Endothelial cell of umbilical vein (primary cell): ENCODE data around the gene USH1G. TPM values are rescaled to one million over a fixed set of nuclear protein-coding genes. Genes with fewer than 3 reads are reported as not detected.

Experiments used
- BruUV-seq: library from RNA; stranded (reverse); fragments of 400-500 nt; replicated peaks from 2 replicates; lab custom pipeline; 2021; lab: Mats Ljungman, UMichigan
- CTCF ChIA-PET: fragments of 300-600, 350-600 bp; sonication (Branson Sonifier 250); formaldehyde crosslinking; loops from one replicate; lab custom pipeline; 2021; ENCODE audit warnings: antibody characterized with exemption, inconsistent platforms; lab: Charles Lee
- POLR2A ChIA-PET: fragments of 300-600, 350-600 bp; sonication (Branson Sonifier 250); formaldehyde crosslinking; loops from one replicate; lab custom pipeline; 2021; ENCODE audit warnings: antibody characterized with exemption, inconsistent platforms; lab: Charles Lee
- DNase-seq: peaks from one replicate; pipeline ENCODE4 v3.0.0-alpha.2; 2011; ENCODE audit warnings: low read depth, low spot score
- FAIRE-seq: peaks from 2 replicates; lab custom pipeline; 2011; peaks lifted over from hg19 to GRCh38; lab: Jason Lieb, UNC
- H2AFZ ChIP-seq: 2 replicates; pipeline ENCODE4 v1.6.0; 2012; ENCODE audit warnings: low read depth, low read length, control low read depth, inconsistent platforms
- H3K27ac ChIP-seq: 2 replicates; pipeline ENCODE4 v1.5.1; 2011; ENCODE audit warnings: low read depth, mild to moderate bottlenecking, control low read depth, low read length, moderate library complexity; ENCODE audit not compliant: insufficient read depth
- H3K27me3 ChIP-seq, 2 experiments: 2 replicates each; pipeline versions ENCODE4 v1.6.0 to v1.6.1; 2011; ENCODE audit warnings: low read length in 2 of 2, mixed read lengths in 1 of 2; ENCODE audit not compliant: control insufficient read depth in 2 of 2, insufficient read depth in 2 of 2
- H3K36me3 ChIP-seq, 2 experiments: 2 replicates in 1 of 2; 3 replicates in 1 of 2; pipeline ENCODE4 v1.5.1; 2011; ENCODE audit warnings: low read length in 2 of 2, mild to moderate bottlenecking in 1 of 2, moderate library complexity in 1 of 2; ENCODE audit not compliant: control insufficient read depth in 2 of 2, insufficient read depth in 2 of 2; ENCODE audit errors: extremely low read depth in 1 of 2
- H3K4me1 ChIP-seq: 3 replicates; pipeline ENCODE4 v1.5.1; 2011; ENCODE audit warnings: mild to moderate bottlenecking, low read length; ENCODE audit not compliant: control insufficient read depth, insufficient read depth; ENCODE audit errors: extremely low read depth
- H3K4me2 ChIP-seq: 2 replicates; pipeline ENCODE4 v1.6.1; 2011; ENCODE audit warnings: low read length, control low read depth, mixed read lengths; ENCODE audit not compliant: insufficient read depth
- H3K4me3 ChIP-seq, 3 experiments: fragments of 200-600 bp in 1 of 3; sonication (generic), shearing (Covaris generic) in 1 of 3; replicated peaks in 1 of 3; 2 replicates each; pipeline ENCODE4 v1.5.1; 2011 to 2016; ENCODE audit warnings: control low read depth in 3 of 3, low read length in 3 of 3, mild to moderate bottlenecking in 2 of 3, inconsistent platforms in 1 of 3, low read depth in 1 of 3, moderate library complexity in 1 of 3; ENCODE audit not compliant: insufficient read depth in 1 of 3
- H3K79me2 ChIP-seq: 2 replicates; pipeline ENCODE4 v1.6.0; 2012; ENCODE audit warnings: low read length, inconsistent platforms; ENCODE audit not compliant: control insufficient read depth, insufficient read depth
- H3K9ac ChIP-seq: replicated peaks from 2 replicates; pipeline ENCODE3; 2011; ENCODE audit warnings: low read length, control low read depth; ENCODE audit not compliant: insufficient read depth; ENCODE audit errors: extremely low read depth
- H3K9me1 ChIP-seq: replicated peaks from 3 replicates; pipeline ENCODE4 v1.6.0; 2011; ENCODE audit warnings: mild to moderate bottlenecking, low read length; ENCODE audit not compliant: control insufficient read depth, insufficient read depth; ENCODE audit errors: extremely low read depth
- H3K9me3 ChIP-seq: replicated peaks from 2 replicates; pipeline ENCODE4 v1.5.1; 2012; ENCODE audit warnings: low read length, inconsistent platforms; ENCODE audit not compliant: control insufficient read depth, insufficient read depth
- H4K20me1 ChIP-seq: replicated peaks from 2 replicates; pipeline ENCODE3; 2011; ENCODE audit warnings: mild to moderate bottlenecking, low read length; ENCODE audit not compliant: control insufficient read depth, insufficient read depth; ENCODE audit errors: extremely low read depth
- POLR2AphosphoS5 ChIP-seq: IDR thresholded peaks from 2 replicates; pipeline ENCODE4 v1.6.1; 2012; ENCODE audit warnings: low read depth, mild to moderate bottlenecking, control low read depth, low read length, moderate library complexity; ENCODE audit not compliant: insufficient read depth
- dilution Hi-C: fragments of 300-500 bp; cut with MboI; formaldehyde crosslinking; loops from one replicate; pipeline ENCODE4 v1.15.0; 2019; ENCODE audit warnings: low sequenced_read_pairs; ENCODE audit not compliant: extremely low pct_ligation_motif_present
- intact Hi-C: fragments of 100-400 bp; cut with micrococcal nuclease; formaldehyde crosslinking; loops from one replicate; pipeline ENCODE4 v1.10.0; 2022
- polyA plus RNA-seq, 4 experiments: library from polyadenylated mRNA; depleted of rRNA in 3 of 4; stranded (reverse) in 3 of 4; unstranded in 1 of 4; fragments of >200 nt; gene quantifications; 2 replicates each; pipeline versions ENCODE4 v1.2.1 to v1.2.3, GENCODE V29; 2011 to 2012; ENCODE audit warnings: missing spikeins in 1 of 4
- total RNA-seq: library from RNA; stranded (reverse); gene quantifications from 2 replicates; pipeline ENCODE4 v1.2.3, GENCODE V29; 2021
- TF ChIP-seq, protein P1 (sequence below): IDR thresholded peaks from 2 replicates; pipeline ENCODE4 v1.6.1; 2011; ENCODE audit not compliant: insufficient read depth, insufficient read length
- TF ChIP-seq, protein P2 (sequence below), 2 donors: IDR thresholded peaks; 1 replicate in 1 of 2; 2 replicates in 1 of 2; pipeline ENCODE4 v1.5.1; 2011; ENCODE audit warnings: low read length in 2 of 2, mild to moderate bottlenecking in 2 of 2, moderate library complexity in 2 of 2, control low read depth in 1 of 2, inconsistent platforms in 1 of 2, low read depth in 1 of 2; ENCODE audit not compliant: insufficient read depth in 1 of 2; ENCODE audit errors: extremely low read depth in 1 of 2

Gene USH1G
- total and polyA plus RNA-seq, 2 donors (not counting 3 experiments of a cell fraction or from before 2014, with no cell fraction given), result not detected

DNA sequence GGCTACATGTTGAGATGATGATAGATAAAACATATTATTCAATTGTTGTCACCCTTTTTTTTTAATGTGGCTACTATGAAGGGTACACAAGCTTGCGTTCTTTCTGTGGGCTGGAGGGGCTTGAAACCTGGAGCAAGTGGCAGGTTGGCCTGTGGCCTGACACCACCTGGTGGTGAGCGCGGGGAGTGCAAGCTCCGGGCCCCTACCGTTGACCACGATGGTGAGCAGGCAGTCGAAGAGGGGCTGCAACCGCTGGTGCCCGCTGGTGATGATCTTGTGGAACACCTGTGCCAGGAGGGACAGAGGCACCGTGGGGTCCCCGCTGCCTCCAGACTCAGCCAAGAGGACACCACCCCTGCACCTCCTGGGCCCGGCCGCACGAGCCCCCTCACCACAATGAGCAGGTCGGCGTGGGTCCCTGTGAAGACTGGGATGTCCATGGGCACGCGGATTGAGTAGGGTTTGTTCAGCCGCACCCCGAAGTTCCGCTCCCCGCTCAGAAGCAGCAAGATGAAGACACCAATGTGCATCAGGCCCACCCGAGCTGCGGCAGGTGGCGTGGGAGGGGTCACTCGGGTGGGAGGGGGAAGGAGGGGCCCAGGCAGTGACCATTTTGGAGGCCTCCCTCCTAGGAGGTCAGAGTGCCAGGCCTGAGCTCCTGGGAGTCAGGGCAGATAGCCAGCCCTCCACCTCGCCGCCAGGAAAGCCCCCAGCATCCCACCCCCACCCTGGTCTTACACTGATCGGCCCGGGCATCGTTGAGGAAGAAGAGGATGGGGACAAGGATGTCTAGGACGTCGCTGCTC, 35.1 kb upstream of the USH1G start:
- H3K9me3 ChIP-seq, result no peaks in the 10 kb centered on the region
- FAIRE-seq, result peak; percentile 82
- TF ChIP-seq POLR2AphosphoS5, result no peak
- TF ChIP-seq, protein P1, sequence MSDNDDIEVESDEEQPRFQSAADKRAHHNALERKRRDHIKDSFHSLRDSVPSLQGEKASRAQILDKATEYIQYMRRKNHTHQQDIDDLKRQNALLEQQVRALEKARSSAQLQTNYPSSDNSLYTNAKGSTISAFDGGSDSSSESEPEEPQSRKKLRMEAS, result no peak
- TF ChIP-seq, protein P2, sequence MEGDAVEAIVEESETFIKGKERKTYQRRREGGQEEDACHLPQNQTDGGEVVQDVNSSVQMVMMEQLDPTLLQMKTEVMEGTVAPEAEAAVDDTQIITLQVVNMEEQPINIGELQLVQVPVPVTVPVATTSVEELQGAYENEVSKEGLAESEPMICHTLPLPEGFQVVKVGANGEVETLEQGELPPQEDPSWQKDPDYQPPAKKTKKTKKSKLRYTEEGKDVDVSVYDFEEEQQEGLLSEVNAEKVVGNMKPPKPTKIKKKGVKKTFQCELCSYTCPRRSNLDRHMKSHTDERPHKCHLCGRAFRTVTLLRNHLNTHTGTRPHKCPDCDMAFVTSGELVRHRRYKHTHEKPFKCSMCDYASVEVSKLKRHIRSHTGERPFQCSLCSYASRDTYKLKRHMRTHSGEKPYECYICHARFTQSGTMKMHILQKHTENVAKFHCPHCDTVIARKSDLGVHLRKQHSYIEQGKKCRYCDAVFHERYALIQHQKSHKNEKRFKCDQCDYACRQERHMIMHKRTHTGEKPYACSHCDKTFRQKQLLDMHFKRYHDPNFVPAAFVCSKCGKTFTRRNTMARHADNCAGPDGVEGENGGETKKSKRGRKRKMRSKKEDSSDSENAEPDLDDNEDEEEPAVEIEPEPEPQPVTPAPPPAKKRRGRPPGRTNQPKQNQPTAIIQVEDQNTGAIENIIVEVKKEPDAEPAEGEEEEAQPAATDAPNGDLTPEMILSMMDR (IDR thresholded peaks at IDR 0.05; ENCODE audit: extremely low read depth in 1 of 2, insufficient read depth in 1 of 2, low read depth in 1 of 2, low read length in 2 of 2), result peak; percentile 86 to 98

More for the DNA sequence above, 35.1 kb upstream of the USH1G start:
- Histone ChIP-seq H4K20me1 (no peaks in the 10 kb centered on the region), H3K4me3 (no peak overlapping the region), H3K27me3 (no peaks in the 10 kb centered on the region), H3K27ac (no peak overlapping the region), H3K9me1 (no peaks in the 10 kb centered on the region), H3K9ac (no peak overlapping the region), H3K4me1 (no peaks in the 10 kb centered on the region), H3K36me3 (no peaks in the 10 kb centered on the region), H3K4me2 (no peak overlapping the region), H3K79me2 (no peaks in the 10 kb centered on the region), H2AFZ (no peak overlapping the region)
- DNase-seq, result peak; percentile 59
- no TSS peak for BruUV-seq
- intact Hi-C loops, result loop anchor here (1.0 kb wide), 2 partner anchors 35 to 167 kb away; partner anchors contain the start of gene USH1G
- POLR2A ChIA-PET, result interaction anchor here (0.6 to 1.0 kb wide), 3 partner anchors 13 to 115 kb away, joined by 3 read pairs; no protein-coding TSS in a partner anchor
- CTCF ChIA-PET, result interaction anchor here (0.6 to 4.6 kb wide), 38 partner anchors 9 to 579 kb away, joined by 3 to 58 read pairs (median 5); partner anchors contain the start of genes CDR2L, FDXR, HID1 and MRPL58
- dilution Hi-C loops, result no loop called here
